Tibial nerve (tissue), 4 donors: ENCODE measurements around the gene BAIAP3.

Source experiments
- EP300 ChIP-seq, 2 donors: sonication (generic); formaldehyde crosslinking; IDR thresholded peaks; one replicate each; pipeline ENCODE4 v1.6.1; 2017; ENCODE audit warnings: antibody characterized with exemption in 2 of 2, mild to moderate bottlenecking in 1 of 2
- TF ChIP-seq, protein P1 (sequence below), 5 experiments: fragments of 200-600 bp in 3 of 5; fragments of 450-650 bp in 2 of 5; sonication (generic) in 3 of 5; IDR thresholded peaks; one replicate each; pipeline ENCODE4 v1.5.1; 2016 to 2019; ENCODE audit warnings: antibody characterized with exemption in 5 of 5, mild to moderate bottlenecking in 3 of 5, moderate library complexity in 2 of 5

DNA sequence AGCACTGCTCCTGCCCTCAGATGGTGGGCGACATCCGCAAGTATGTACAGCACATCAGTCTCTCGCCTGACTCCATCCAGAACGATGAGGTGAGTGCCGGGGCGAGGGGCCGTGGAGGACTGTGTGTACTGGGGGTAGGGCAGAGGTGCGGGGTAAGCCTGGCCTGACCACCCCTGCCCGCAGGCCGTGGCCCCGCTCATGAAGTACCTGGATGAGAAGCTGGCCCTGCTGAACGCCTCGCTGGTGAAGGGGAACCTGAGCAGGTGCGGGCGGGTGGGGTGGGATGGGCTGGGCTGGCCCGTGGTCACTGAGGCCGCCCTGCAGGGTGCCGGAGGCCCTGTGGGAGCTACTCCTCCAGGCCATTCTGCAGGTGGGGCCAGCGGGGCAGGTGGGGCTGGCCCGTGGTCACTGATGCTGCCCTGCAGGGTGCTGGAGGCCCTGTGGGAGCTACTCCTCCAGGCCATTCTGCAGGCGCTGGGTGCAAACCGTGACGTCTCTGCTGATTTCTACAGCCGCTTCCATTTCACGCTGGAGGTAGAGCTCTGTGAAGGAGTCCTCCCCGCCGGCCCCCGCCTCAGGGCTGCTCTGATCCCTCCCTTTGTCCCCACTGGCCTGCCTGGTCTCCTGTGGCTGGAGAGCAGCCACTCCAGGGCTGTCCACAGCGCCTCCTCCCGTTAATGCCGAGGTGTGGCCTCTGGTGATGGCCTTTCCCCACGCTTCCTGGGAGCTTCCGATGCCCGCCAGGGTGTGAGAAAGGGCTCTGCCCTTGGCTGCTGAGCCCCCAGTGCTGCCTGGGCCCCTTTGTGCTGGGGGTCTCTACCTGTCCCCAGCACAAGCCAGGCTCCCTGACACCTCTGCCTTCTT is 13.2 kb downstream of the BAIAP3 start:
- no peak for TF ChIP-seq EP300 (IDR thresholded peaks at IDR 0.05)
- TF ChIP-seq, protein P1, sequence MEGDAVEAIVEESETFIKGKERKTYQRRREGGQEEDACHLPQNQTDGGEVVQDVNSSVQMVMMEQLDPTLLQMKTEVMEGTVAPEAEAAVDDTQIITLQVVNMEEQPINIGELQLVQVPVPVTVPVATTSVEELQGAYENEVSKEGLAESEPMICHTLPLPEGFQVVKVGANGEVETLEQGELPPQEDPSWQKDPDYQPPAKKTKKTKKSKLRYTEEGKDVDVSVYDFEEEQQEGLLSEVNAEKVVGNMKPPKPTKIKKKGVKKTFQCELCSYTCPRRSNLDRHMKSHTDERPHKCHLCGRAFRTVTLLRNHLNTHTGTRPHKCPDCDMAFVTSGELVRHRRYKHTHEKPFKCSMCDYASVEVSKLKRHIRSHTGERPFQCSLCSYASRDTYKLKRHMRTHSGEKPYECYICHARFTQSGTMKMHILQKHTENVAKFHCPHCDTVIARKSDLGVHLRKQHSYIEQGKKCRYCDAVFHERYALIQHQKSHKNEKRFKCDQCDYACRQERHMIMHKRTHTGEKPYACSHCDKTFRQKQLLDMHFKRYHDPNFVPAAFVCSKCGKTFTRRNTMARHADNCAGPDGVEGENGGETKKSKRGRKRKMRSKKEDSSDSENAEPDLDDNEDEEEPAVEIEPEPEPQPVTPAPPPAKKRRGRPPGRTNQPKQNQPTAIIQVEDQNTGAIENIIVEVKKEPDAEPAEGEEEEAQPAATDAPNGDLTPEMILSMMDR (IDR thresholded peaks at IDR 0.05) = no peak
